ENCODE results near the gene SRRM4. TPM values are rescaled to one million over a fixed set of nuclear protein-coding genes. Genes with fewer than 3 reads are reported as not detected.

The SRRM4 gene
- total RNA-seq, 1 donor from 2014 or later = 0.19 TPM

- no peaks in the 10 kb centered on the region for H3K27me3 ChIP-seq (ENCODE audit: low read depth)
- DNase-seq = no peak
- H3K27ac ChIP-seq (replicated peaks) = no peak overlapping the region
- no peaks in the 10 kb centered on the region for H3K36me3 ChIP-seq
- peaks cover 33% of the 10 kb centered on the region for H3K9me3 ChIP-seq (replicated peaks)
- H3K4me1 ChIP-seq = no peaks in the 10 kb centered on the region
- intact Hi-C loops (cut with micrococcal nuclease) = no loop called here
- no peak for TF ChIP-seq CTCF (IDR thresholded peaks at IDR 0.05; ENCODE audit: borderline replicate concordance)
- no peak overlapping the region for H3K4me3 ChIP-seq
These were observed 153.1 kb downstream of the SRRM4 start for GRCh38 chr12:119134284-119135072.

DNA sequence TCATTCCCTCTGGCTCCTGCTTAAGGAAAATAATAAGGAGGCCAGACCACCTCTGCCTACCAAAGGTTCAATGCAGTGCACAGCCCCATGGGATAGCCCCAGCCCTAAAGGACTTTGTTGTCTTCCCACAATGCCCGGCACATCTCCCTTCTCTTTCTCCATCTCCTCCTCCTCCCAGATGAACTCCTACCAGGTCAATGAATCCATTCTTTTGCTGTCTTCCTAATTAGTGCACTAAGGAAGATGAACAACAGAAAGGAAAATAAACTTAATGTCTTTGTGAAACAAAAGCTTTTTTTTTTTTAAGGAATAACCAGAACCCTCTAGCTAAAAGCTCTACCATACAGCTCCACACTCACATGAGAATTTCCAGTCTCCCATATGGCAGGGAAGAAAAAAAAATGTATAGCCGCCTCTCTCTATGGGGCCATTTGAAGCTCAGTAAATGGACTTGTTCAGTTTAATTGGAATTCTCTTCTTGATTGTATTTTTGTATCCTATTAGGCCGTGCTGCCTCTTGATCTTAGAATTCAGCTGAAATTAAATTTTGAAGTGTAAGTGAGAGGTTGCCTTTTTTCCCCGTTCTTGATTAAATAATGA lies 155.6 kb downstream of the SRRM4 start:
- H3K27ac ChIP-seq (replicated peaks) = no peak overlapping the region
- H3K27me3 ChIP-seq (ENCODE audit: low read depth) = no peaks in the 10 kb centered on the region
- intact Hi-C loops (cut with micrococcal nuclease) = no loop called here
- peaks cover 25% of the 10 kb centered on the region for H3K9me3 ChIP-seq (replicated peaks)
- no peak overlapping the region for H3K4me3 ChIP-seq
- H3K4me1 ChIP-seq = no peaks in the 10 kb centered on the region
- TF ChIP-seq CTCF (IDR thresholded peaks at IDR 0.05; ENCODE audit: borderline replicate concordance) = no peak
- DNase-seq = no peak
- no peaks in the 10 kb centered on the region for H3K36me3 ChIP-seq

DNA sequence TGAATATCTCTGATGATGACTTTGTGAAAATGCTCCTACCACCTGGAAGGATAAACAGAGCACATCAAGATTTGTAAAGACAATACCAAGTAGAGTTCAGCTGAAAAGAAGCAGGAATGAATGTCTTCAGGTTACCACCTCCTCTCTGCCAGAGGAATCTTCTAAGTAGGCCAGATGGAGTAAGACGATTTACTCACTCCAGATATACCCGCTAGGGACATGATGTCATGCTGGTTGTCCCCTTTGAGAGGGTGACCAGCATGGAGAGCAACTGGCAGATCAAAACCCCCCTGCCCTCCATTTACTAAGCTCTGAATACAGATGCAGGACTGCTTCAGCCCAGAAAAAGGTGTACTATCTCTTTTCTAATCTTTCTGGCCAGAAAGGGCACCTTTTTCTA lies 158.1 kb downstream of the SRRM4 start:
- H3K4me3 ChIP-seq = no peak overlapping the region
- TF ChIP-seq CTCF (IDR thresholded peaks at IDR 0.05; ENCODE audit: borderline replicate concordance) = no peak
- H3K4me1 ChIP-seq = no peaks in the 10 kb centered on the region
- peaks cover 6% of the 10 kb centered on the region for H3K27me3 ChIP-seq (ENCODE audit: low read depth)
- no peak for DNase-seq
- H3K9me3 ChIP-seq (replicated peaks) = peaks cover 5% of the 10 kb centered on the region
- intact Hi-C loops (cut with micrococcal nuclease) = no loop called here
- H3K36me3 ChIP-seq = no peaks in the 10 kb centered on the region
- no peak overlapping the region for H3K27ac ChIP-seq (replicated peaks)

- H3K4me1 ChIP-seq = peaks cover 10% of the 10 kb centered on the region
- H3K27ac ChIP-seq (replicated peaks) = no peak overlapping the region
- no peak for DNase-seq
- no peak overlapping the region for H3K4me3 ChIP-seq
- intact Hi-C loops (cut with micrococcal nuclease) = no loop called here
- no peaks in the 10 kb centered on the region for H3K9me3 ChIP-seq (replicated peaks)
- H3K36me3 ChIP-seq = no peaks in the 10 kb centered on the region
- H3K27me3 ChIP-seq (ENCODE audit: low read depth) = peaks cover 10% of the 10 kb centered on the region
- no peak for TF ChIP-seq CTCF (IDR thresholded peaks at IDR 0.05; ENCODE audit: borderline replicate concordance)
These were observed 164.0 kb downstream of the SRRM4 start for GRCh38 chr12:119145367-119145766.

GRCh38 chr12:119147847-119148448 lies 166.6 kb downstream of the SRRM4 start:
- no peak overlapping the region for H3K27ac ChIP-seq (replicated peaks)
- no peak overlapping the region for H3K4me3 ChIP-seq
- DNase-seq = no peak
- intact Hi-C loops (cut with micrococcal nuclease) = no loop called here
- peaks cover 3% of the 10 kb centered on the region for H3K36me3 ChIP-seq
- H3K27me3 ChIP-seq (ENCODE audit: low read depth) = peaks cover 10% of the 10 kb centered on the region
- no peak for TF ChIP-seq CTCF (IDR thresholded peaks at IDR 0.05; ENCODE audit: borderline replicate concordance)
- peaks cover 10% of the 10 kb centered on the region for H3K4me1 ChIP-seq
- H3K9me3 ChIP-seq (replicated peaks) = peaks cover 18% of the 10 kb centered on the region
